ENCODE results near the gene OBSCN.

GRCh38 chr1:228383773-228384172 lies 175.9 kb downstream of the OBSCN start:
- TF ChIP-seq JUND (CRISPR knock-in tag; IDR thresholded peaks at IDR 0.05) = no peak
- TF ChIP-seq ZNF33B (CRISPR knock-in tag; IDR thresholded peaks at IDR 0.05) = no peak
- no peak for TF ChIP-seq ZNF407 (CRISPR knock-in tag; IDR thresholded peaks at IDR 0.05; ENCODE audit: not compliant biosample characterization)
- no peak for TF ChIP-seq POLR2G (IDR thresholded peaks at IDR 0.05; ENCODE audit: low read depth, low read length)
- TF ChIP-seq CTCF (CRISPR knock-in tag; IDR thresholded peaks at IDR 0.05) = no peak
- TF ChIP-seq MYC (CRISPR knock-in tag; IDR thresholded peaks at IDR 0.05; ENCODE audit: borderline replicate concordance) = no peak
